ENCODE results near the gene LYPD6B. TPM values are rescaled to one million over a fixed set of nuclear protein-coding genes. Genes with fewer than 3 reads are reported as not detected.

The LYPD6B gene
- total and polyA plus RNA-seq, 4 donors: 0.13 to 0.59 (median 0.14) TPM

- Histone ChIP-seq H3K36me3 (ENCODE audit: control insufficient read depth in 4 of 4, insufficient read depth in 3 of 4, low read depth in 1 of 4, low read length in 3 of 4) (no peaks in the 10 kb centered on the region), H3K27me3 (ENCODE audit: control insufficient read depth in 4 of 4, insufficient read depth in 4 of 4, low read length in 3 of 4) (no peaks in the 10 kb centered on the region), H3K9me3 (ENCODE audit: control insufficient read depth in 4 of 4, low read length in 3 of 4) (no peaks in the 10 kb centered on the region), H3K9ac (ENCODE audit: low read depth in 1 of 2, low read length in 2 of 2) (no peak overlapping the region), H3K4me3 (ENCODE audit: low read depth in 1 of 3, low read length in 3 of 3) (no peak overlapping the region), H3K4me1 (ENCODE audit: control insufficient read depth in 4 of 4, insufficient read depth in 4 of 4, low read length in 3 of 4) (no peaks in the 10 kb centered on the region), H3K27ac (ENCODE audit: low read depth in 1 of 2, low read length in 2 of 2) (no peak overlapping the region)
- WGBS: 80% methylated on average over 1 of the region's 1 CpG
- DNase-seq (ENCODE audit: low spot score): no peak
- no peak for TF ChIP-seq TAF1 (conservative IDR thresholded peaks at IDR 0.05)
- no peak for TF ChIP-seq YY1 (IDR thresholded peaks at IDR 0.05)
- TF ChIP-seq SP1 (IDR thresholded peaks at IDR 0.05): no peak
- no peak for TF ChIP-seq NR2F2 (IDR thresholded peaks at IDR 0.05)
- no peak for TF ChIP-seq FOXA1 (IDR thresholded peaks at IDR 0.05)
- no peak for TF ChIP-seq RXRA (IDR thresholded peaks at IDR 0.05)
- no peak for TF ChIP-seq GABPA (IDR thresholded peaks at IDR 0.05 in 1 of 2, conservative IDR thresholded peaks at IDR 0.05 in 1 of 2)
These were observed 21.3 kb downstream of the LYPD6B start for GRCh38 chr2:149059822-149060221.

- Histone ChIP-seq H3K9me3 (ENCODE audit: control insufficient read depth in 4 of 4, low read length in 3 of 4) (no peaks in the 10 kb centered on the region), H3K4me3 (ENCODE audit: low read depth in 1 of 3, low read length in 3 of 3) (no peak overlapping the region), H3K27me3 (ENCODE audit: control insufficient read depth in 4 of 4, insufficient read depth in 4 of 4, low read length in 3 of 4) (peaks cover 0 to 2% (median 0%) of the 10 kb centered on the region in 4 donors), H3K36me3 (ENCODE audit: control insufficient read depth in 4 of 4, insufficient read depth in 3 of 4, low read depth in 1 of 4, low read length in 3 of 4) (no peaks in the 10 kb centered on the region), H3K4me1 (ENCODE audit: control insufficient read depth in 4 of 4, insufficient read depth in 4 of 4, low read length in 3 of 4) (no peaks in the 10 kb centered on the region), H3K27ac (ENCODE audit: low read depth in 1 of 2, low read length in 2 of 2) (no peak overlapping the region), H3K9ac (ENCODE audit: low read depth in 1 of 2, low read length in 2 of 2) (no peak overlapping the region)
- DNase-seq (ENCODE audit: low spot score): no peak
- WGBS: 92% methylated on average over 2 of the region's 2 CpGs
- no peak for TF ChIP-seq FOXA1 (IDR thresholded peaks at IDR 0.05)
These were observed 22.7 kb downstream of the LYPD6B start for GRCh38 chr2:149061133-149061745.

DNA sequence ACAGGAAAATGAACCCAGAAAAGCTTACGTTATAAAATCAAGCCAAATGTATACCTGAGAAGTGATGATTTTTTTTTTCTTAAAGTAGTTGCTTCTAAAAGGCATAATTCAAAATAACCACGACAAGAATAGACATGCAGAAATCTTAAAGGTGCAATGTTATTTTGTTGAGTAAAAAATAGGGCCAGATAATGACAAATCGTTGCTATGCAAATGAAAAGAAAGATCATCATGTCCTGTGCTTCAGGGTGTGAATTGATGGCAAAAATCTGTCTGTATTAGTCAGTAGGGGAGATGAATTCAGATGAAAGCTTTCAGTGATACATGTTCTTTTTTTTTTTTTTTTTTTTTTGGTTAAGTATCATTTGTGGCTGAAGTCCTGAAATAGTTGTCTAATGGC lies 24.0 kb downstream of the LYPD6B start:
- no peak overlapping the region for H3K9ac ChIP-seq (ENCODE audit: low read depth in 1 of 2, low read length in 2 of 2)
- H3K36me3 ChIP-seq (ENCODE audit: control insufficient read depth in 4 of 4, insufficient read depth in 3 of 4, low read depth in 1 of 4, low read length in 3 of 4): no peaks in the 10 kb centered on the region
- WGBS: 75% methylated on average over 3 of the region's 3 CpGs
- H3K4me1 ChIP-seq (ENCODE audit: control insufficient read depth in 4 of 4, insufficient read depth in 4 of 4, low read length in 3 of 4): no peaks in the 10 kb centered on the region
- DNase-seq (ENCODE audit: low spot score): no peak
- no peaks in the 10 kb centered on the region for H3K9me3 ChIP-seq (ENCODE audit: control insufficient read depth in 4 of 4, low read length in 3 of 4)
- no peak overlapping the region for H3K4me3 ChIP-seq (ENCODE audit: low read depth in 1 of 3, low read length in 3 of 3)
- H3K27ac ChIP-seq (ENCODE audit: low read depth in 1 of 2, low read length in 2 of 2): no peak overlapping the region
- H3K27me3 ChIP-seq (ENCODE audit: control insufficient read depth in 4 of 4, insufficient read depth in 4 of 4, low read length in 3 of 4): peaks cover 0 to 2% (median 0%) of the 10 kb centered on the region in 4 donors
- TF ChIP-seq, protein P1, sequence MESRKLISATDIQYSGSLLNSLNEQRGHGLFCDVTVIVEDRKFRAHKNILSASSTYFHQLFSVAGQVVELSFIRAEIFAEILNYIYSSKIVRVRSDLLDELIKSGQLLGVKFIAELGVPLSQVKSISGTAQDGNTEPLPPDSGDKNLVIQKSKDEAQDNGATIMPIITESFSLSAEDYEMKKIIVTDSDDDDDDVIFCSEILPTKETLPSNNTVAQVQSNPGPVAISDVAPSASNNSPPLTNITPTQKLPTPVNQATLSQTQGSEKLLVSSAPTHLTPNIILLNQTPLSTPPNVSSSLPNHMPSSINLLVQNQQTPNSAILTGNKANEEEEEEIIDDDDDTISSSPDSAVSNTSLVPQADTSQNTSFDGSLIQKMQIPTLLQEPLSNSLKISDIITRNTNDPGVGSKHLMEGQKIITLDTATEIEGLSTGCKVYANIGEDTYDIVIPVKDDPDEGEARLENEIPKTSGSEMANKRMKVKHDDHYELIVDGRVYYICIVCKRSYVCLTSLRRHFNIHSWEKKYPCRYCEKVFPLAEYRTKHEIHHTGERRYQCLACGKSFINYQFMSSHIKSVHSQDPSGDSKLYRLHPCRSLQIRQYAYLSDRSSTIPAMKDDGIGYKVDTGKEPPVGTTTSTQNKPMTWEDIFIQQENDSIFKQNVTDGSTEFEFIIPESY (IDR thresholded peaks at IDR 0.05): no peak
- TF ChIP-seq TAF1 (conservative IDR thresholded peaks at IDR 0.05) (no peak), NR2F2 (IDR thresholded peaks at IDR 0.05) (no peak), FOXA1 (IDR thresholded peaks at IDR 0.05) (no peak), HNF4G (IDR thresholded peaks at IDR 0.05) (no peak), JUND (IDR thresholded peaks at IDR 0.05) (no peak), REST (IDR thresholded peaks at IDR 0.05) (no peak), HNF4A (conservative IDR thresholded peaks at IDR 0.05) (no peak), RXRA (IDR thresholded peaks at IDR 0.05) (no peak), SP1 (IDR thresholded peaks at IDR 0.05) (no peak), FOXA2 (IDR thresholded peaks at IDR 0.05) (no peak), RAD21 (IDR thresholded peaks at IDR 0.05) (no peak), GABPA (IDR thresholded peaks at IDR 0.05 in 1 of 2, conservative IDR thresholded peaks at IDR 0.05 in 1 of 2) (no peak), MAX (IDR thresholded peaks at IDR 0.05) (no peak), YY1 (IDR thresholded peaks at IDR 0.05) (no peak), EGR1 (IDR thresholded peaks at IDR 0.05; ENCODE audit: low read depth in 2 of 2) (no peak)
- TF ChIP-seq, protein P2, sequence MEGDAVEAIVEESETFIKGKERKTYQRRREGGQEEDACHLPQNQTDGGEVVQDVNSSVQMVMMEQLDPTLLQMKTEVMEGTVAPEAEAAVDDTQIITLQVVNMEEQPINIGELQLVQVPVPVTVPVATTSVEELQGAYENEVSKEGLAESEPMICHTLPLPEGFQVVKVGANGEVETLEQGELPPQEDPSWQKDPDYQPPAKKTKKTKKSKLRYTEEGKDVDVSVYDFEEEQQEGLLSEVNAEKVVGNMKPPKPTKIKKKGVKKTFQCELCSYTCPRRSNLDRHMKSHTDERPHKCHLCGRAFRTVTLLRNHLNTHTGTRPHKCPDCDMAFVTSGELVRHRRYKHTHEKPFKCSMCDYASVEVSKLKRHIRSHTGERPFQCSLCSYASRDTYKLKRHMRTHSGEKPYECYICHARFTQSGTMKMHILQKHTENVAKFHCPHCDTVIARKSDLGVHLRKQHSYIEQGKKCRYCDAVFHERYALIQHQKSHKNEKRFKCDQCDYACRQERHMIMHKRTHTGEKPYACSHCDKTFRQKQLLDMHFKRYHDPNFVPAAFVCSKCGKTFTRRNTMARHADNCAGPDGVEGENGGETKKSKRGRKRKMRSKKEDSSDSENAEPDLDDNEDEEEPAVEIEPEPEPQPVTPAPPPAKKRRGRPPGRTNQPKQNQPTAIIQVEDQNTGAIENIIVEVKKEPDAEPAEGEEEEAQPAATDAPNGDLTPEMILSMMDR (IDR thresholded peaks at IDR 0.05; ENCODE audit: low read depth, low read length, missing input control): no peak
- TF ChIP-seq, protein P3, sequence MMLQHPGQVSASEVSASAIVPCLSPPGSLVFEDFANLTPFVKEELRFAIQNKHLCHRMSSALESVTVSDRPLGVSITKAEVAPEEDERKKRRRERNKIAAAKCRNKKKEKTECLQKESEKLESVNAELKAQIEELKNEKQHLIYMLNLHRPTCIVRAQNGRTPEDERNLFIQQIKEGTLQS (IDR thresholded peaks at IDR 0.05): no peak
